Neural cell (in vitro differentiated cells): ENCODE results near the gene ATE1. TPM values are rescaled to one million over a fixed set of nuclear protein-coding genes. Genes with fewer than 3 reads are reported as not detected.

Experiments
- H2AFZ ChIP-seq: fragments of 200-600, 300-800 bp; sonication (generic), shearing (Covaris generic); 2 replicates; pipeline ENCODE4 v1.6.0; 2014; ENCODE audit warnings: low read depth, mild to moderate bottlenecking, antibody characterized with exemption, low read length, moderate library complexity
- H3F3A ChIP-seq: fragments of 200-600 bp; shearing (Covaris generic); 2 replicates; pipeline ENCODE4 v1.6.1; 2016; ENCODE audit warnings: mild to moderate bottlenecking, moderate library complexity, mixed read lengths, antibody characterized with exemption, low read length; ENCODE audit not compliant: insufficient read depth, poor library complexity, severe bottlenecking
- H3K27ac ChIP-seq: fragments of 200-600, 300-800 bp; sonication (generic), shearing (Covaris generic); 2 replicates; pipeline ENCODE4 v1.5.1; 2014; ENCODE audit warnings: mild to moderate bottlenecking, low read length, moderate library complexity
- H3K27me3 ChIP-seq: fragments of 300-800, 200-600 bp; sonication (generic), shearing (Covaris generic); 2 replicates; pipeline ENCODE4 v1.6.0; 2014; ENCODE audit warnings: mild to moderate bottlenecking, low read depth, low read length, moderate library complexity; ENCODE audit not compliant: insufficient read depth
- H3K36me3 ChIP-seq: fragments of 300-800, 200-600 bp; sonication (generic), shearing (Covaris generic); 2 replicates; pipeline ENCODE4 v1.5.1; 2014; ENCODE audit warnings: mild to moderate bottlenecking, antibody characterized with exemption, low read length, moderate library complexity; ENCODE audit not compliant: insufficient read depth
- H3K4me2 ChIP-seq: fragments of 300-800, 200-600 bp; sonication (generic), shearing (Covaris generic); 2 replicates; pipeline ENCODE4 v1.6.0; 2014; ENCODE audit warnings: mild to moderate bottlenecking, low read length
- H3K4me3 ChIP-seq: fragments of 300-800, 200-600 bp; sonication (generic), shearing (Covaris generic); 2 replicates; pipeline ENCODE4 v1.5.1; 2014; ENCODE audit warnings: mild to moderate bottlenecking, low read length, moderate library complexity
- H3K79me2 ChIP-seq: fragments of 200-600 bp; shearing (Covaris generic); replicated peaks from 2 replicates; pipeline ENCODE4 v1.6.0; 2014; ENCODE audit warnings: mild to moderate bottlenecking, low read length, moderate library complexity; ENCODE audit not compliant: insufficient read depth
- H3K9ac ChIP-seq: fragments of 300-800, 200-600 bp; sonication (generic), shearing (Covaris generic); 2 replicates; pipeline ENCODE4 v1.6.1; 2016; ENCODE audit warnings: mild to moderate bottlenecking, low read length, mixed read lengths
- H3K9me2 ChIP-seq: fragments of 200-600 bp; shearing (Covaris generic); 2 replicates; pipeline ENCODE4 v1.6.1; 2016; ENCODE audit warnings: mild to moderate bottlenecking, low read length, mixed read lengths; ENCODE audit not compliant: insufficient read depth
- H3K9me3 ChIP-seq: fragments of 200-600, 300-800 bp; sonication (generic), shearing (Covaris generic); 2 replicates; pipeline ENCODE4 v1.6.1; 2016; ENCODE audit warnings: mild to moderate bottlenecking, mixed run types, low read length, moderate library complexity, mixed read lengths
- H4K20me1 ChIP-seq: fragments of 200-600 bp; shearing (Covaris generic); 2 replicates; pipeline ENCODE4 v1.6.1; 2016; ENCODE audit warnings: mild to moderate bottlenecking, mixed run types; ENCODE audit not compliant: insufficient read depth
- EP300 ChIP-seq: fragments of 450-650 bp; conservative IDR thresholded peaks from 2 replicates; pipeline ENCODE4 v1.6.1; 2014; ENCODE audit warnings: antibody characterized with exemption, mild to moderate bottlenecking, moderate library complexity; ENCODE audit not compliant: poor library complexity, severe bottlenecking
- EZH2 ChIP-seq: fragments of 200-600, 300-800 bp; shearing (Covaris generic), sonication (generic); IDR thresholded peaks from 2 replicates; pipeline ENCODE4 v1.6.1; 2014; ENCODE audit warnings: antibody characterized with exemption, low read length, borderline replicate concordance, mild to moderate bottlenecking; ENCODE audit not compliant: insufficient read depth, poor library complexity, severe bottlenecking
- MXI1 ChIP-seq: fragments of 450-650 bp; conservative IDR thresholded peaks from 2 replicates; pipeline ENCODE4 v1.6.1; 2014; ENCODE audit warnings: antibody characterized with exemption, mild to moderate bottlenecking; ENCODE audit not compliant: poor library complexity, severe bottlenecking
- POLR2AphosphoS5 ChIP-seq: IDR thresholded peaks from 2 replicates; pipeline ENCODE4 v1.6.1; 2012
- RAD21 ChIP-seq: fragments of 450-650 bp; conservative IDR thresholded peaks from 2 replicates; pipeline ENCODE4 v1.6.1; 2014; ENCODE audit warnings: antibody characterized with exemption, mild to moderate bottlenecking, moderate library complexity
- REST ChIP-seq: IDR thresholded peaks from 2 replicates; pipeline ENCODE4 v1.6.1; 2012; ENCODE audit warnings: borderline replicate concordance
- SMC3 ChIP-seq: fragments of 450-650 bp; conservative IDR thresholded peaks from 2 replicates; pipeline ENCODE4 v1.6.1; 2014; ENCODE audit warnings: antibody characterized with exemption, mild to moderate bottlenecking, moderate library complexity; ENCODE audit not compliant: poor library complexity
- TAF1 ChIP-seq: IDR thresholded peaks from 2 replicates; pipeline ENCODE4 v1.6.1; 2012; ENCODE audit warnings: low read depth
- polyA plus RNA-seq: library from polyadenylated mRNA; depleted of rRNA; stranded (reverse); fragments of >200 nt; gene quantifications from 2 replicates; pipeline ENCODE4 v1.2.3, GENCODE V29; 2014
- TF ChIP-seq, protein P1 (sequence below): fragments of 450-650 bp; IDR thresholded peaks from 2 replicates; pipeline ENCODE4 v1.5.1; 2014; ENCODE audit warnings: antibody characterized with exemption, mild to moderate bottlenecking, moderate library complexity; ENCODE audit not compliant: poor library complexity, severe bottlenecking

ATE1 gene
- polyA plus RNA-seq, 1 donor from 2014 or later = 23.7 TPM

- Histone ChIP-seq H3K36me3 (no peaks in the 10 kb centered on the region), H4K20me1 (no peaks in the 10 kb centered on the region), H3K9ac (no peak overlapping the region), H3K4me2 (no peak overlapping the region), H2AFZ (no peak overlapping the region), H3K9me3 (no peaks in the 10 kb centered on the region), H3K27ac (no peak overlapping the region), H3K4me3 (no peak overlapping the region), H3K79me2 (no peaks in the 10 kb centered on the region), H3F3A (no peaks in the 10 kb centered on the region), H3K27me3 (no peaks in the 10 kb centered on the region), H3K9me2 (no peaks in the 10 kb centered on the region)
- TF ChIP-seq REST = no peak
These were observed 131.5 kb downstream of the ATE1 start for GRCh38 chr10:121796342-121796741.

- Histone ChIP-seq H3F3A (no peaks in the 10 kb centered on the region), H2AFZ (no peak overlapping the region), H3K27me3 (no peaks in the 10 kb centered on the region), H3K36me3 (peaks cover 6% of the 10 kb centered on the region), H3K9me3 (no peaks in the 10 kb centered on the region), H3K4me3 (no peak overlapping the region), H3K79me2 (no peaks in the 10 kb centered on the region), H3K4me2 (no peak overlapping the region), H3K9ac (no peak overlapping the region), H3K9me2 (no peaks in the 10 kb centered on the region), H4K20me1 (no peaks in the 10 kb centered on the region), H3K27ac (no peak overlapping the region)
- TF ChIP-seq RAD21 (no peak), EP300 (no peak), SMC3 (no peak), MXI1 (no peak), POLR2AphosphoS5 (no peak), TAF1 (no peak), REST (no peak), EZH2 (no peak)
- TF ChIP-seq, protein P1, sequence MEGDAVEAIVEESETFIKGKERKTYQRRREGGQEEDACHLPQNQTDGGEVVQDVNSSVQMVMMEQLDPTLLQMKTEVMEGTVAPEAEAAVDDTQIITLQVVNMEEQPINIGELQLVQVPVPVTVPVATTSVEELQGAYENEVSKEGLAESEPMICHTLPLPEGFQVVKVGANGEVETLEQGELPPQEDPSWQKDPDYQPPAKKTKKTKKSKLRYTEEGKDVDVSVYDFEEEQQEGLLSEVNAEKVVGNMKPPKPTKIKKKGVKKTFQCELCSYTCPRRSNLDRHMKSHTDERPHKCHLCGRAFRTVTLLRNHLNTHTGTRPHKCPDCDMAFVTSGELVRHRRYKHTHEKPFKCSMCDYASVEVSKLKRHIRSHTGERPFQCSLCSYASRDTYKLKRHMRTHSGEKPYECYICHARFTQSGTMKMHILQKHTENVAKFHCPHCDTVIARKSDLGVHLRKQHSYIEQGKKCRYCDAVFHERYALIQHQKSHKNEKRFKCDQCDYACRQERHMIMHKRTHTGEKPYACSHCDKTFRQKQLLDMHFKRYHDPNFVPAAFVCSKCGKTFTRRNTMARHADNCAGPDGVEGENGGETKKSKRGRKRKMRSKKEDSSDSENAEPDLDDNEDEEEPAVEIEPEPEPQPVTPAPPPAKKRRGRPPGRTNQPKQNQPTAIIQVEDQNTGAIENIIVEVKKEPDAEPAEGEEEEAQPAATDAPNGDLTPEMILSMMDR = no peak
These were observed 135.6 kb downstream of the ATE1 start for GRCh38 chr10:121792198-121792597.
